ENCODE data around the gene TUBD1. TPM values are rescaled to one million over a fixed set of nuclear protein-coding genes. Genes with fewer than 3 reads are reported as not detected.
"Not testable (repeated sequence)": the region's sequence is repeated elsewhere in the genome, so short reads cannot be mapped to it uniquely, and the experiment has no call there.

TUBD1 gene
- total RNA-seq, 1 donor from 2014 or later: 21.9 TPM

DNA sequence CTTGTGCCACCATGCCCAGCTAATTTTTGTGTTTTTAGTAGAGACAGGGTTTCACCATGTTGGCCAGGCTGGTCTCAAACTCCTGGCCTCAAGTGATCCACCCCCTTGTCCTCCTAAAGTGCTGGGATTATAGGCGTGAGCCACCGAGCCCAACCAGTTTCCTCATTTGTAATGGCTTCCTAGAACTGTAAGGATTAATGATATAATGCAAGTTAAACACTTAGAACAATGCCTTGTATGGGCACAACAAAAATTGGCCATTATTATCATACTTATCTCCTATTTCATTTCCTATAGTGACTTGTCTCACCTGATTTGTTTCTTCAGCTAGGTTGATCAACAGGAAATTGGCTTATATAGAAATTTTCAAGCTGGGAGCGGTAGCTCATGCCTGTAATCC is 14.1 kb downstream of the TUBD1 start:
- H3K4me1 ChIP-seq (ENCODE audit: control insufficient read depth in 3 of 3, insufficient read depth in 3 of 3, low read length in 3 of 3): no peaks in the 10 kb centered on the region
- no peaks in the 10 kb centered on the region for H3K27me3 ChIP-seq (ENCODE audit: control insufficient read depth in 3 of 3, insufficient read depth in 3 of 3, low read length in 3 of 3)
- no peak overlapping the region for H3K27ac ChIP-seq (ENCODE audit: low read depth, low read length)
- H3K9ac ChIP-seq (ENCODE audit: low read depth in 1 of 3, low read length in 3 of 3): no peak overlapping the region
- no peak overlapping the region for H3K4me3 ChIP-seq (ENCODE audit: low read length in 3 of 3)
- H3K9me3 ChIP-seq (ENCODE audit: control insufficient read depth in 3 of 3, low read length in 3 of 3): no peaks in the 10 kb centered on the region
- peaks cover 10 to 37% (median 29%) of the 10 kb centered on the region in 3 donors for H3K36me3 ChIP-seq (ENCODE audit: control insufficient read depth in 3 of 3, insufficient read depth in 3 of 3, low read length in 3 of 3)

DNA sequence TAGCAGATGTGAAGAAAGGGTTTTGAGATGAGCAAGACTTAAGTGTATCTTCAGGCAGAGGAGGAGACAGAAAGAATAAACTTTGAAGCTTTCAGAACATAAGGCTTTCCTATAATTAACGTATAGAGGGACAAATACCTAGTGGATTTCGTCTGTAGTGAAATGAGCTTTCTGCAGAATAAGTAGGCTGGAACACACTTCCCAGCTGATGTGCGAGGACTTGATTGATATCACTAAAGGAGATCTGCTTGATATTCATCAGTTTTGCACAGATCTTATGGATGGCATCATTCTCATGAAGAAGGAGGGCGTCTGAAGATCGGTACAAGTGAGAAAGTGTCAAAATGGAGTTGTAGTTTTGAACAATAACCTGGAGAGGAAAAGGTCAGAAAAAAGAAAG is 14.8 kb downstream of the TUBD1 start:
- no peak overlapping the region for H3K4me3 ChIP-seq (ENCODE audit: low read length in 3 of 3)
- H3K36me3 ChIP-seq (ENCODE audit: control insufficient read depth in 3 of 3, insufficient read depth in 3 of 3, low read length in 3 of 3): peaks cover 10 to 35% (median 28%) of the 10 kb centered on the region in 3 donors
- H3K9ac ChIP-seq (ENCODE audit: low read depth in 1 of 3, low read length in 3 of 3): no peak overlapping the region
- no peak overlapping the region for H3K27ac ChIP-seq (ENCODE audit: low read depth, low read length)
- no peaks in the 10 kb centered on the region for H3K9me3 ChIP-seq (ENCODE audit: control insufficient read depth in 3 of 3, low read length in 3 of 3)
- H3K4me1 ChIP-seq (ENCODE audit: control insufficient read depth in 3 of 3, insufficient read depth in 3 of 3, low read length in 3 of 3): no peaks in the 10 kb centered on the region
- no peaks in the 10 kb centered on the region for H3K27me3 ChIP-seq (ENCODE audit: control insufficient read depth in 3 of 3, insufficient read depth in 3 of 3, low read length in 3 of 3)

GRCh38 chr17:59876107-59876506 is 16.6 kb downstream of the TUBD1 start:
- Histone ChIP-seq H3K27me3 (ENCODE audit: control insufficient read depth in 3 of 3, insufficient read depth in 3 of 3, low read length in 3 of 3) (no peaks in the 10 kb centered on the region), H3K36me3 (ENCODE audit: control insufficient read depth in 3 of 3, insufficient read depth in 3 of 3, low read length in 3 of 3) (peaks cover 10 to 35% (median 33%) of the 10 kb centered on the region in 3 donors), H3K4me1 (ENCODE audit: control insufficient read depth in 3 of 3, insufficient read depth in 3 of 3, low read length in 3 of 3) (no peaks in the 10 kb centered on the region), H3K9me3 (ENCODE audit: control insufficient read depth in 3 of 3, low read length in 3 of 3) (no peaks in the 10 kb centered on the region), H3K9ac (ENCODE audit: low read depth in 1 of 3, low read length in 3 of 3) (no peak overlapping the region), H3K4me3 (ENCODE audit: low read length in 3 of 3) (no peak overlapping the region), H3K27ac (ENCODE audit: low read depth, low read length) (no peak overlapping the region)

DNA sequence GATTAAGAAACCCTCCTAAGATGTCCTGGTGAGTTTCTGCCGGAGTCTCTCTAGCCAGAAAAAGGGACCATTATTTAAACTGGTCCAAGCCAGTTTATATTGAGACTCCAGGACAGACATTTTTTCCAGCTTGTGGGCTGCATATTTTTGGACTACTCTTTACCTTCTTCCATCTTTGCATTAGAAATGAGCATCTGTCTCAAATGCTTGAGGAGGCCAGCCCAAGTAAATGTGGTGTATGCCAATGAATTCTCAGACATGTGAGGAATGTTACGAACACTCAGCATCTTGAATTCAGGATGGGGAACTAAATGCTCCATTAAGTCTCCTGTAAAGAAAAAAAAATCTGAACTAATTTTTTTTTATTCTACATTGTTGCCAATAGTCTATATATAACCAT is 18.4 kb downstream of the TUBD1 start:
- Histone ChIP-seq H3K4me1 (ENCODE audit: control insufficient read depth in 3 of 3, insufficient read depth in 3 of 3, low read length in 3 of 3) (no peaks in the 10 kb centered on the region), H3K9ac (ENCODE audit: low read depth in 1 of 3, low read length in 3 of 3) (no peak overlapping the region), H3K36me3 (ENCODE audit: control insufficient read depth in 3 of 3, insufficient read depth in 3 of 3, low read length in 3 of 3) (peaks cover 9 to 33% (median 32%) of the 10 kb centered on the region in 3 donors), H3K27me3 (ENCODE audit: control insufficient read depth in 3 of 3, insufficient read depth in 3 of 3, low read length in 3 of 3) (no peaks in the 10 kb centered on the region), H3K9me3 (ENCODE audit: control insufficient read depth in 3 of 3, low read length in 3 of 3) (no peaks in the 10 kb centered on the region), H3K27ac (ENCODE audit: low read depth, low read length) (no peak overlapping the region), H3K4me3 (ENCODE audit: low read length in 3 of 3) (no peak overlapping the region)

DNA sequence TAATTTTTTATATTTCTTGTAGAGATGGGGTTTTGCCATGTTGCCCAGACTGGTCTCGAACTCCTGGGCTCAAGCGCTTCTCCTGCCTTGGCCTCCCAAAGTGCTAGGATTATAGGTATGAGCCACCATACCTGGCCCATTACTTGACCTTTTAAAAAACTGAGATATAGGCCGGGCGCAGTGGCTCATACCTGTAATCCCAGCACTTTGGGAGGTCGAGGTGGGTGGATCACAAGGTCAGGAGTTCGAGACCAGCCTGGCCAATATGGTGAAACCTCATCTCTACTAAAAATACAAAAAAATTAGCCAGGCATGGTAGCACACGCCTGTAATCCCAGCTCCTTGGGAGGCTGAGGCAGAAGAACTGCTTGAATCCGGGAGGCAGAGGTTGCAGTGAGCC is 19.3 kb downstream of the TUBD1 start:
- H3K27me3 ChIP-seq (ENCODE audit: control insufficient read depth in 3 of 3, insufficient read depth in 3 of 3, low read length in 3 of 3); H3K4me3 ChIP-seq (ENCODE audit: low read length in 3 of 3); H3K27ac ChIP-seq (ENCODE audit: low read depth, low read length); H3K9ac ChIP-seq (ENCODE audit: low read depth in 1 of 3, low read length in 3 of 3); H3K4me1 ChIP-seq (ENCODE audit: control insufficient read depth in 3 of 3, insufficient read depth in 3 of 3, low read length in 3 of 3); H3K9me3 ChIP-seq (ENCODE audit: control insufficient read depth in 3 of 3, low read length in 3 of 3): not testable (repeated sequence)
- H3K36me3 ChIP-seq (ENCODE audit: control insufficient read depth in 3 of 3, insufficient read depth in 3 of 3, low read length in 3 of 3): peaks cover 9 to 33% (median 32%) of the 10 kb centered on the region in 3 donors

GRCh38 chr17:59872351-59872750 is 20.4 kb downstream of the TUBD1 start:
- no peak overlapping the region for H3K4me3 ChIP-seq (ENCODE audit: low read length in 3 of 3)
- H3K9me3 ChIP-seq (ENCODE audit: control insufficient read depth in 3 of 3, low read length in 3 of 3): no peaks in the 10 kb centered on the region
- no peaks in the 10 kb centered on the region for H3K27me3 ChIP-seq (ENCODE audit: control insufficient read depth in 3 of 3, insufficient read depth in 3 of 3, low read length in 3 of 3)
- no peak overlapping the region for H3K9ac ChIP-seq (ENCODE audit: low read depth in 1 of 3, low read length in 3 of 3)
- peaks cover 9 to 27% (median 26%) of the 10 kb centered on the region in 3 donors for H3K36me3 ChIP-seq (ENCODE audit: control insufficient read depth in 3 of 3, insufficient read depth in 3 of 3, low read length in 3 of 3)
- H3K27ac ChIP-seq (ENCODE audit: low read depth, low read length): no peak overlapping the region
- H3K4me1 ChIP-seq (ENCODE audit: control insufficient read depth in 3 of 3, insufficient read depth in 3 of 3, low read length in 3 of 3): no peaks in the 10 kb centered on the region

DNA sequence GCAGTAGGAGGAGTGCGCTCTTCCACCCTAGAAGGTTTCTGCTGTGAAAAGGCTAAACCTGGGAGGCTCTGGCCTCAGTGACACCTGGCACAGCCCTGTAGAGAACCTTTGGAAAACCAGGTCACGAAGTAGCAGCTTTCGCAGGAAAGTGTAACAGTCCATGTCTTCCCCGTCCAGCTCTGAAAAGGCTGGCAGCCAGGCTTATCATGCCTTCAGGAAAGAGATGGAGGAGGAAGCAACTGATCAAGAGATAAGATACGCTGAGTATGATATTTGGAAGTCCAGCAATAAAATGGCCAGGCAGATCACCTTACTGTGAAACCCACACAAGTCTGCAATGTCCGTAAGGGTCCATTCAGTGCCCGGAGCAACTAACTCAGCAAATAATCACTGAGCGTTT is 22.3 kb downstream of the TUBD1 start:
- no peak overlapping the region for H3K4me3 ChIP-seq (ENCODE audit: low read length in 3 of 3)
- H3K9me3 ChIP-seq (ENCODE audit: control insufficient read depth in 3 of 3, low read length in 3 of 3): no peaks in the 10 kb centered on the region
- H3K27ac ChIP-seq (ENCODE audit: low read depth, low read length): no peak overlapping the region
- H3K4me1 ChIP-seq (ENCODE audit: control insufficient read depth in 3 of 3, insufficient read depth in 3 of 3, low read length in 3 of 3): no peaks in the 10 kb centered on the region
- no peaks in the 10 kb centered on the region for H3K27me3 ChIP-seq (ENCODE audit: control insufficient read depth in 3 of 3, insufficient read depth in 3 of 3, low read length in 3 of 3)
- H3K9ac ChIP-seq (ENCODE audit: low read depth in 1 of 3, low read length in 3 of 3): no peak overlapping the region
- H3K36me3 ChIP-seq (ENCODE audit: control insufficient read depth in 3 of 3, insufficient read depth in 3 of 3, low read length in 3 of 3): peaks cover 4 to 16% (median 13%) of the 10 kb centered on the region in 3 donors

DNA sequence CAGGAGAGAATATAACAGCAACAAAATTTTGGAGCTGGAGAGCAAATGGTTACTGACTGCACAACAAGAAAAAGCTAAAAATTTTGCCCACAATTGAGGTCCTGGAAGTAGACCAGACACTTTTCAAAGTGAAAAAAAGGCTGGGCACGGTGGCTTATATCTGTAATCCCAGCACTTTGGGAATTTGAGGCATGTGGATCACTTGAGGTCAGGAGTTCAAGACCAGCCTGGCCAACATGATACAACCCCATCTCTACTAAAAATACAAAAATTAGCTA is 22.9 kb downstream of the TUBD1 start:
- Histone ChIP-seq H3K27me3 (ENCODE audit: control insufficient read depth in 3 of 3, insufficient read depth in 3 of 3, low read length in 3 of 3) (no peaks in the 10 kb centered on the region), H3K27ac (ENCODE audit: low read depth, low read length) (no peak overlapping the region), H3K9ac (ENCODE audit: low read depth in 1 of 3, low read length in 3 of 3) (no peak overlapping the region), H3K9me3 (ENCODE audit: control insufficient read depth in 3 of 3, low read length in 3 of 3) (no peaks in the 10 kb centered on the region), H3K36me3 (ENCODE audit: control insufficient read depth in 3 of 3, insufficient read depth in 3 of 3, low read length in 3 of 3) (peaks cover 4 to 13% (median 11%) of the 10 kb centered on the region in 3 donors), H3K4me1 (ENCODE audit: control insufficient read depth in 3 of 3, insufficient read depth in 3 of 3, low read length in 3 of 3) (no peaks in the 10 kb centered on the region), H3K4me3 (ENCODE audit: low read length in 3 of 3) (no peak overlapping the region)

DNA sequence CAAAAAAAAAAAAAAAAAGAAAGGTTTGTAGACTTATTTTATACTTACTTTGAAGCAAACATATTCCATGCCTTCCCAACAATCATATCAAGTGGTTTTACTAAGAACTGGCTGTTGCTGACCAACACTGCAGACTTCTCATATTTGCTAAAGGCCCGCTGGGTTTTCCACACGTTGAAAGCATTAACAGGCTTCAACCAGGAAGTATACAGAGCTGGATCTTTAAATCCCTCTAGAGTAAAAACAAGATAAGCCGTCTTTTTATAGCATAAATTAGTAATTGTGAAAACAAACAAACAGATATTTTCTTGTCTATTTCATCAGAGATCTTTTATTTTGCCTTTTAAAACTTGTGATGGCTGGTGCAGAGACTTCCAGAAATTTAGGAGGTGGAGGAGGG is 29.1 kb downstream of the TUBD1 start:
- H3K27me3 ChIP-seq (ENCODE audit: control insufficient read depth in 3 of 3, insufficient read depth in 3 of 3, low read length in 3 of 3): no peaks in the 10 kb centered on the region
- H3K9ac ChIP-seq (ENCODE audit: low read depth in 1 of 3, low read length in 3 of 3): no peak overlapping the region
- H3K27ac ChIP-seq (ENCODE audit: low read depth, low read length): no peak overlapping the region
- no peak overlapping the region for H3K4me3 ChIP-seq (ENCODE audit: low read length in 3 of 3)
- no peaks in the 10 kb centered on the region for H3K9me3 ChIP-seq (ENCODE audit: control insufficient read depth in 3 of 3, low read length in 3 of 3)
- peaks cover 6 to 15% (median 13%) of the 10 kb centered on the region in 3 donors for H3K36me3 ChIP-seq (ENCODE audit: control insufficient read depth in 3 of 3, insufficient read depth in 3 of 3, low read length in 3 of 3)
- H3K4me1 ChIP-seq (ENCODE audit: control insufficient read depth in 3 of 3, insufficient read depth in 3 of 3, low read length in 3 of 3): no peaks in the 10 kb centered on the region

DNA sequence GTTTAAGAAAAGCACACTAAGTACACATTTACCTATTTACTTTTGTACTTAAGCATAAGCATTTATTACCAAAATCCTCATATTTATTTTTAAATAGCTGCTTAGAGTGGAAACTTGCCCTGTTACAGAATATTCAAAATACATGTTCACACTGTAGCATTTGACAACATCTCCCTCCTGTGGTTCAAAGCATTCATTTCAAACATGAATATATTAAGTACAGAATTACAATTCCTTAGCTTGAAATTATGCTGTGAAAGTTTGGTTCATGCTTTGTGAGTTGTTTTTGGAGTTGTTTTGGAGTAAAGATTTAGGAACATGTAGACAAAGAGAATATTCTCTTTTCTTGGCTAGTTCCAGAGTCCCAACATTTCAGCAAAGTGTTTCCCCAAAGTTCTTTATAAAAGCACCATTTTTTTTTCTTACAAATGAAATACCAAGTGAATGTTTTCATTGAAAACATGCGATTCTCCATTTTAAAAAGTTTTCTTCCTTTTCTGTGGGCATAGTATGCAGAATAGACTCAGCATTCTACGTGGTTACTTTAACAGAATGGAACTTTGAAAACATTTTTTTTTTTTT is 33.2 kb downstream of the TUBD1 start:
- Histone ChIP-seq H3K36me3 (ENCODE audit: control insufficient read depth in 3 of 3, insufficient read depth in 3 of 3, low read length in 3 of 3) (peaks cover 6 to 15% (median 9%) of the 10 kb centered on the region in 3 donors), H3K4me3 (ENCODE audit: low read length in 3 of 3) (no peak overlapping the region), H3K27me3 (ENCODE audit: control insufficient read depth in 3 of 3, insufficient read depth in 3 of 3, low read length in 3 of 3) (no peaks in the 10 kb centered on the region), H3K9ac (ENCODE audit: low read depth in 1 of 3, low read length in 3 of 3) (no peak overlapping the region), H3K27ac (ENCODE audit: low read depth, low read length) (no peak overlapping the region), H3K4me1 (ENCODE audit: control insufficient read depth in 3 of 3, insufficient read depth in 3 of 3, low read length in 3 of 3) (no peaks in the 10 kb centered on the region), H3K9me3 (ENCODE audit: control insufficient read depth in 3 of 3, low read length in 3 of 3) (no peaks in the 10 kb centered on the region)

DNA sequence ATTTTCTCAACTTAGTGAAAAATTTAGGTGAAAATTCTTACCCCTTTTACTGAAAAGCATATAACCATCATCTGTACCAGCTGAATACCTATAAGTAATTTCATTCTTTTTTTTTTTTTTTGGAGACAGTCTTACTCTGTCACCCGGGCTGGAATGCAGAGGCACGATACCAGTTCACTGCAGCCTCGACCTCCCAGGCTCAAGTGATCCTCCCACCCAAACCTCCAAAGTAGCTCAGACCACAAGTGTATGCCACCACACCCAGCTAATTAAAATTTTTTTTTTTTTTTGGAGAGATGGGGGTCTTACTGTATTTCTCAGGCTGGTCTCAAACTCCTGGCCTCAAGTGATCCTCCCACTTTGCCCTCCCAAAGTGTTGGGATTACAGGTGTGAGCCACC is 33.8 kb downstream of the TUBD1 start:
- Histone ChIP-seq H3K36me3 (ENCODE audit: control insufficient read depth in 3 of 3, insufficient read depth in 3 of 3, low read length in 3 of 3) (peaks cover 6 to 14% (median 9%) of the 10 kb centered on the region in 3 donors), H3K9me3 (ENCODE audit: control insufficient read depth in 3 of 3, low read length in 3 of 3) (no peaks in the 10 kb centered on the region), H3K9ac (ENCODE audit: low read depth in 1 of 3, low read length in 3 of 3) (no peak overlapping the region), H3K27me3 (ENCODE audit: control insufficient read depth in 3 of 3, insufficient read depth in 3 of 3, low read length in 3 of 3) (no peaks in the 10 kb centered on the region), H3K4me1 (ENCODE audit: control insufficient read depth in 3 of 3, insufficient read depth in 3 of 3, low read length in 3 of 3) (no peaks in the 10 kb centered on the region), H3K27ac (ENCODE audit: low read depth, low read length) (no peak overlapping the region), H3K4me3 (ENCODE audit: low read length in 3 of 3) (no peak overlapping the region)
